Choroid plexus epithelial cell (primary cell): ENCODE data around the gene KLRK1.
"Not testable (repeated sequence)": the region's sequence is repeated elsewhere in the genome, so short reads cannot be mapped to it uniquely, and the experiment has no call there.

Source experiments
- DNase-seq: peaks from one replicate; pipeline ENCODE4 v3.0.0-alpha.2; 2010; ENCODE audit warnings: low read depth
- H3K4me3 ChIP-seq: 2 replicates; pipeline ENCODE4 v1.5.1; 2011; ENCODE audit warnings: low read depth, mild to moderate bottlenecking, control low read depth, low read length, moderate library complexity
- TF ChIP-seq, protein P1 (sequence below): conservative IDR thresholded peaks from 2 replicates; pipeline ENCODE4 v1.5.1; 2011; ENCODE audit warnings: low read depth, mild to moderate bottlenecking, control low read depth, inconsistent platforms, low read length, moderate library complexity

Gene KLRK1

DNA sequence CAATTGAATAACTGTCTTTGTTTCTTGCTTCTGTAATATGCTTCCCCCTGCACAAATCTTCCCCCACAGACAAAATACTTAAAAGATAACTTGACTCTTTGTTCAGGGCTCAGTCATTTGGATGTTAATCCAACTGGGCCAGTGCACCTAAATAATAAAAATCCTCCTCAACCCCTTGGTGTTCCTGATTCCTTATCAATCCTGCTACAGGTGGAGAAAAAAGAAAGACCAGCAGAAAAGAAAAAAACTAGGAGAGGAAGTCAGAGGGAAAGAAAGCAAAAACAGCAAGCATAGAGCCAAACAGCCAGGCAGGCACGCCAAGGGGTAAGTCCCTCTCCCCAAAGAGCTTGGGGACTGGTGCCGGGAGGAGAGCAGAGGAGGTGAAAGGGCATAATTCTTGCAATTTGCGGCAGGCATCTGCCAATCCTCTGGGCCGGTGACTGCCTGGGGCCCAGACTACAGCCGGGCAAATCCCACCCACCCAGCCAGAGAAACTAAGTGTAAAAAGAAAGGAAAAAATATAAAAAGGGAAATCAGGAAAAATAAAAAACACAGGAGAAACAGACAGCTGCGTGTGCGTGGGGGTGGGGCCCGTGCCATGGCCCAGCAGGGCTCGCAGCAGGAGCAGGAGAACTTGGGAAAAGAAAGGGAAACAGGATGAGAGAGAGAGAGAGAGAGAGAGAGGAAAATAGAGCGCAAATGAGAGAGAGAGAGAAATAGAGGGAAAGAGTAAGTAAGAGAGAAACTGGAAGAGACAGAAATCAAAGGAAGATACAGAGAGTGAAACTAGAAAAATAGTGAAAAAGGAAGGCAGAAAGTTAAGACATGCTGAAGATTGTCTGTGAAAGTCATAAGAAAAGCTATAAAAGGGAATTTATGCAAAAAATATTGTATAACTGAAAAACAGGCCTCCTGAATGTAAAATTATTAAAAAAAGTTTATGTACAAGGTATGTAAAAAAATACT lies 21.4 kb downstream of the KLRK1 start:
- no peak for DNase-seq
- TF ChIP-seq, protein P1, sequence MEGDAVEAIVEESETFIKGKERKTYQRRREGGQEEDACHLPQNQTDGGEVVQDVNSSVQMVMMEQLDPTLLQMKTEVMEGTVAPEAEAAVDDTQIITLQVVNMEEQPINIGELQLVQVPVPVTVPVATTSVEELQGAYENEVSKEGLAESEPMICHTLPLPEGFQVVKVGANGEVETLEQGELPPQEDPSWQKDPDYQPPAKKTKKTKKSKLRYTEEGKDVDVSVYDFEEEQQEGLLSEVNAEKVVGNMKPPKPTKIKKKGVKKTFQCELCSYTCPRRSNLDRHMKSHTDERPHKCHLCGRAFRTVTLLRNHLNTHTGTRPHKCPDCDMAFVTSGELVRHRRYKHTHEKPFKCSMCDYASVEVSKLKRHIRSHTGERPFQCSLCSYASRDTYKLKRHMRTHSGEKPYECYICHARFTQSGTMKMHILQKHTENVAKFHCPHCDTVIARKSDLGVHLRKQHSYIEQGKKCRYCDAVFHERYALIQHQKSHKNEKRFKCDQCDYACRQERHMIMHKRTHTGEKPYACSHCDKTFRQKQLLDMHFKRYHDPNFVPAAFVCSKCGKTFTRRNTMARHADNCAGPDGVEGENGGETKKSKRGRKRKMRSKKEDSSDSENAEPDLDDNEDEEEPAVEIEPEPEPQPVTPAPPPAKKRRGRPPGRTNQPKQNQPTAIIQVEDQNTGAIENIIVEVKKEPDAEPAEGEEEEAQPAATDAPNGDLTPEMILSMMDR, result no peak

DNA sequence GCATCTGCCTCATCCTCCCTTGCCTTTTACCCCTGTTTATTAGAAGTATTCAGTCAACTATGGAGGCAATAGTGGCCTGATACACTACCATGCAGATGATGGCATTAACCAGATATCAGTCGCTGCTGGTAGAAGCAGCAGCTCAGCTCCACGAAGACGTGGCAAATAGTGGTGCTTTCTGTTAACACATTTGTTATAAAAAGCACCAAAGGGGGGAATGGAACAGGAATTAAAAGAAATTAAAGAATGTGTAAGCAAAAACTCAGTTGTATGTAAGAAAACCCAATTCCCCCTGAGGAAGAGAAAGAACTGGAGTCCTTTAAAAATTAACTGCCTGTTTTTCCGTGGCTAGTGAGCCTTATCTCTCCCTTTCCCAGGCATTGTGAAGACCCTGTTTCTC lies 22.1 kb downstream of the KLRK1 start:
- not testable (repeated sequence) for DNase-seq, H3K4me3 ChIP-seq

More for the DNA sequence above, 21.4 kb downstream of the KLRK1 start:
- H3K4me3 ChIP-seq, result no peak overlapping the region

DNA sequence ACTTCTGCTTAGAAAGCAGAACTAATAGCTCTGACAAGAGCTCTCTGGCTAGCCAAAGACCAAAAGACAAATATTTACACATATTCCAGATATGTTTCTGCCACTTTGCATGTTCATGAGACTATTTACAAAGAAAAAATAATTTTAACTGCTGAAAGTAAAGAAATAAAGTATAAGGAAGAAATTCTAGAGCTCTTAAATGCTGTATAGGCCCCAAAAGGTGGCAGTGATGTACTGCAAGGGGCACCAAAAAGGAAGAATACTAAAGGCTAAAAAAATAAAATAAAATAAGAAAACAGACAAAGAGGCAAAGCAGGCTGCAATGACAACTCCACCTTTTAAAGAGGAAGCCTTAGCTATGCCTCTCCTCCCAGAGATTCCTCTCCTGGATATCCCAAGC lies 23.0 kb downstream of the KLRK1 start:
- TF ChIP-seq, protein P1, result peak; percentile 44
- DNase-seq, result peak; percentile 66
- H3K4me3 ChIP-seq, result no peak overlapping the region

DNA sequence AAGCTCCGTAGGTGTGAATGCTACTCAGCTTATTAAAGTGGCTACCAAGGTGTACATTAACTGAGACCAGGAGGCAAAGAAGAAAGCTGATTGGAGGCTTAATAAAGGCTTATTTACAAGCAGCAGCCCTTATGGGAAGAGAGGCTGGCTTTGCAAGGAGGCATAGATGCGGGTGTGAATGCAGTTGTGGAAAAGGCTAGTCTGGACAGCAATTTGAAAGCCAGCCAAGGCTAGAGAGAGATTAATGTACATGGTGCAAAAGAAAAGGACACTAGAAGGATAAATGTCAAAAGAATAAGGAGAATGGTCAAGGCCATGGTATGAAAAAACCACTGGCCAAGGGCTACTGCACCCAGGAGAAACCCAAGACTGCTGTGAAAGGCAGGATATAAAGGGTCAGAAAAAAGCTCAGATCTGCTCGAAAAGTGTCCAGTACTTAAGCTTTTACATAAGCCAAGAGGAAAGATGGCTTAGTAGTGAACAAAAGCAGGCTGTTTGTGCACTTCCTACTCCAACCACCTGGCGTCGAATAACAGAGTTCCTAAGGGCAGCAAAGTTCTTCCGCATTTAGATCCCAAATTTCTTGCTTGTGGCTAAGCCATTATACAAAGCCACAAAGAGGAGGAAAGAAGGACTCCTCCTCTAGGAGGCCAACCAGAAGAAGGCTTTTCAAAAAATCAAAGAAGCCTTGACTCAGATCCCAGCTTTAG lies 24.0 kb downstream of the KLRK1 start:
- DNase-seq, result peak; percentile 52
- TF ChIP-seq, protein P1, result peak; percentile 51
- H3K4me3 ChIP-seq, result peak overlapping the region; percentile 56

DNA sequence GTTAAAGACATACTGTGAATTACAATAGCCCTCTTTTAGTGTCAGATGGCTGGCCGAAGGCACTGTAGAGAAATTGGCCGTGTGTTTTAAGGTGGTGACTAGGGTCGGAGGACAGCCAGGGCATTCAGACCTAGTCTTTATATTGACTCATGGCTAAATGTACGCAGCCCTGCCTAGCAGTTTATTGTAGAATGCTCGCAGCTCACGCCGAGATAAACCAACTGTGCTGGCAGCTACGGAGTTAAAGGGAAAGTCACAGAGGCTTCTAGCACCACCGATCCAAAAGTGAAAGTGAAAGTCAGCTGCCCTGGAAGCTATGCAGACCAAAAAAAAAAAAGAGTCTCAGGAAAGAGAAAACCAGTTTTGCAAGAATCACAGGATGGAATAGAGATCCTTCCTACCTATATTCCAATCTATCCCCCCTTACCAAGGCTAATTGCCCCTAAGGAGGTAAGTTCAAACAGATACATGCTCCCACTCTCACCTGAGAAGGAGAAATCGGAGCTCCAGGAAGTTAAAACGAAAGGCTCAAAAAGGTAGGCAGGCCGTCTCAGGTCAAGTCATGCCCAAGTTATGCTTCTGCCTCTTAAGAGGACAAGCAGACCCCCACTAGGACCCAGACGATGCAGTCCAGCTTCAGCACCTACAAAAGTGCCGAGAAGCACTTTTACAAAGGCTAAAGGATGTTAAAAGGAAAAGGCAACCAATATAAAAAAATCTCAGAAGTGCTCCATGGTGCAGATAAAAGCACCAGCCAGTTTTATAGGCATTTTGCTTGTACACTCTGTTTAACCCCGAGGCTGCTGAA lies 24.8 kb downstream of the KLRK1 start:
- TF ChIP-seq, protein P1, result no peak
- H3K4me3 ChIP-seq, result peak overlapping the region; percentile 56
- DNase-seq, result peak; percentile 94

DNA sequence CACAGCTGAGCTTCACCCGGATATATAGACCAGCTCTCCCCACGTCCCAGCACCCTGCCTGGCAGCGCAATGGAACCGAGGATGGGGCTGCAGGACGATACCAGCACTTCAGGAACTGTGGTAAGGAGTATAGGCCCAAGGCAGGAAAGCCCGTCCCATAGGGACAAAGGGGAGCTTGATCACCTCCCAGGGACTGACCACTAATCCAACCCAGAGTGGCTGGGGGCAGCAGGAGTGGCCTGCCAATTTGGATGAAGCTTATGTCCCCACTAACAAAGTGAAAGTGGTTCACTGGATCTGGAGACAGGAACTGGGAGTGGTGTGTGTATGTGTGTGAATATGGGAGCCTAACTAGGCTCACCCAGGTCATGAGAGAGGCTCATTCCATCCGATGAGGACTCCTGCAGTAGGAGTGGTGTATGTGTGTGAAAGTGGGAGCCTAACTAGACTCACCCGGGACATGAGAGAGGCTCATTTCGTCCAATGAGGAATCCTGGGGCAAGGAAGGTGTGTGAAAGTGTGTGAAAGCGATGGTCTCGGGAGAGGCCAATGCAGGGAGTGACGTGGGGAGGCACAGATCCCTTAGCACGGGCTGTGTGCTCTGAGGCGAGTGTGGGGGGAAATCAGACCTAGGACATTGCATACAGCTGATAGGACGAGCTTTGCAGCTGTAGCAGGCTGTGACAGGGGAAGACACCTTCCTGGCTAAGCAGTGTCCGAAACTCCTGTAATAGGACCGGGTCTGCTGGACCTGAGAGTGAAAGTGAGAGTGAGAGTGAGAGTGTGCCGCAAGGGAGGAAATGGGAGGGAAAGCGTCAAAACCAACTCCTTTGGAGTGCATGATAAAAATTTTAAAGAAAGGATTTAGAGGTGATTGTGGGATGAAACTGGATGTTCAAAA lies 25.7 kb downstream of the KLRK1 start:
- peak; percentile 71 for DNase-seq
- peak overlapping the region; percentile 56 for H3K4me3 ChIP-seq
- TF ChIP-seq, protein P1, result no peak
